Tibial nerve (tissue), 4 donors: ENCODE results near the gene DYRK2. TPM values are rescaled to one million over a fixed set of nuclear protein-coding genes. Genes with fewer than 3 reads are reported as not detected.

Source experiments
- DNase-seq, 2 donors: peaks; one replicate each; pipeline ENCODE4 v3.0.0-alpha.2; 2019; ENCODE audit warnings: low spot score in 2 of 2
- H3K27ac ChIP-seq, 4 donors: fragments of 200-600 bp; sonication (generic) in 3 of 4; one replicate each; pipeline ENCODE4 v1.5.1; 2017 to 2019; ENCODE audit warnings: mild to moderate bottlenecking in 1 of 4
- H3K27me3 ChIP-seq, 2 donors: fragments of 200-600 bp; sonication (generic) in 1 of 2; one replicate each; pipeline versions ENCODE4 v1.5.1 to v1.6.0; 2017 to 2019
- H3K36me3 ChIP-seq, 3 donors: fragments of 200-600 bp; sonication (generic); one replicate each; pipeline ENCODE4 v1.5.1; 2018 to 2019
- H3K4me1 ChIP-seq, 4 donors: fragments of 200-600 bp; sonication (generic) in 3 of 4; one replicate each; pipeline ENCODE4 v1.5.1; 2017 to 2019
- H3K4me3 ChIP-seq, 4 donors: fragments of 200-600 bp; sonication (generic) in 3 of 4; one replicate each; pipeline ENCODE4 v1.5.1; 2017 to 2019; ENCODE audit warnings: mild to moderate bottlenecking in 1 of 4, moderate library complexity in 1 of 4
- H3K9me3 ChIP-seq, 4 donors: fragments of 200-600 bp; sonication (generic) in 3 of 4; one replicate each; pipeline ENCODE4 v1.5.1; 2017 to 2019
- CTCF ChIP-seq, 5 experiments: fragments of 200-600 bp in 3 of 5; fragments of 450-650 bp in 2 of 5; sonication (generic) in 3 of 5; IDR thresholded peaks; one replicate each; pipeline ENCODE4 v1.5.1; 2016 to 2019; ENCODE audit warnings: antibody characterized with exemption in 5 of 5, mild to moderate bottlenecking in 3 of 5, moderate library complexity in 2 of 5
- EP300 ChIP-seq, 2 donors: sonication (generic); formaldehyde crosslinking; IDR thresholded peaks; one replicate each; pipeline ENCODE4 v1.6.1; 2017; ENCODE audit warnings: antibody characterized with exemption in 2 of 2, mild to moderate bottlenecking in 1 of 2
- POLR2A ChIP-seq, 2 donors: fragments of 450-650 bp; IDR thresholded peaks; one replicate each; pipeline ENCODE4 v1.6.1; 2017; ENCODE audit warnings: antibody characterized with exemption in 2 of 2, mild to moderate bottlenecking in 2 of 2, moderate library complexity in 2 of 2
- WGBS, 2 donors: methylation state at CpG; one replicate each; pipeline ENCODE4 v1.1.5; 2018; 5-methylcytosine and 5-hydroxymethylcytosine counted together
- total RNA-seq, 4 donors: library from RNA; depleted of rRNA; stranded (reverse); fragments of >200 nt; gene quantifications; one replicate each; pipeline ENCODE4 v1.1.0, GENCODE V29; 2016

Gene DYRK2
- total RNA-seq, 4 donors from 2014 or later: 9.6 to 21.6 (median 19.2) TPM

- Histone ChIP-seq H3K4me3 (no peak overlapping the region), H3K4me1 (peaks cover 0 to 18% (median 0%) of the 10 kb centered on the region in 4 donors), H3K27ac (no peak overlapping the region), H3K27me3 (no peaks in the 10 kb centered on the region), H3K9me3 (no peaks in the 10 kb centered on the region), H3K36me3 (no peaks in the 10 kb centered on the region)
- WGBS, 2 donors: 72 to 88% methylated on average over 4 of the region's 4 CpGs
- no peak for DNase-seq
- TF ChIP-seq CTCF (IDR thresholded peaks at IDR 0.05) (no peak), POLR2A (IDR thresholded peaks at IDR 0.05) (no peak), EP300 (IDR thresholded peaks at IDR 0.05) (no peak)
Measured at GRCh38 chr12:67709367-67709954, 60.9 kb downstream of the DYRK2 start.

GRCh38 chr12:67710582-67710981 is 62.0 kb downstream of the DYRK2 start:
- Histone ChIP-seq H3K4me3 (no peak overlapping the region), H3K36me3 (no peaks in the 10 kb centered on the region), H3K9me3 (no peaks in the 10 kb centered on the region), H3K4me1 (peaks cover 0 to 7% (median 0%) of the 10 kb centered on the region in 4 donors), H3K27ac (no peak overlapping the region), H3K27me3 (no peaks in the 10 kb centered on the region)
- WGBS, 2 donors: 65 to 68% methylated on average over 3 of the region's 3 CpGs
- no peak for TF ChIP-seq POLR2A (IDR thresholded peaks at IDR 0.05)
- no peak for TF ChIP-seq CTCF (IDR thresholded peaks at IDR 0.05)
- TF ChIP-seq EP300 (IDR thresholded peaks at IDR 0.05): no peak
- DNase-seq: no peak

DNA sequence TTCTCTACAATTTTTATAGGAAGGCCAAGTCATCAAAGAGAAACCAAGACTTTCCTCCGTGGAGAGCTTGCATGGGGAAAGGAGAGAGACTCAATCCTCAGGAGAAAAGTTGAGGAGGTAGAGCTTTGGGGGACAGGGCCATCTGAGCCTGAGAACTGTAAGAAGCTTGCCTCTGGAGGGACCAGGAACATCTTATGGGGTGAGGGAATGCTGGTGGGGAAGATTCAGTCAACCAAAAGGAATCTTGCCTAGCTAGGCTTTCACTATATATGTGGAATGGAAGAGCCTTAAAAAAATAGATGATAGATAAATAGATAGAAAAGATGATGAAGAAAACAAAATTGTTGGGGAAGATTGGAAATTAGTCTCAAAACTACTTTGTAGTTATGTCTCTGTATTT is 63.5 kb downstream of the DYRK2 start:
- Histone ChIP-seq H3K9me3 (no peaks in the 10 kb centered on the region), H3K4me1 (no peaks in the 10 kb centered on the region), H3K27me3 (no peaks in the 10 kb centered on the region), H3K36me3 (no peaks in the 10 kb centered on the region), H3K4me3 (no peak overlapping the region), H3K27ac (no peak overlapping the region)
- no peak for DNase-seq
- no peak for TF ChIP-seq EP300 (IDR thresholded peaks at IDR 0.05)
- TF ChIP-seq POLR2A (IDR thresholded peaks at IDR 0.05): no peak
- no peak for TF ChIP-seq CTCF (IDR thresholded peaks at IDR 0.05)
- 84 to 86% methylated on average over 1 of the region's 1 CpG for WGBS, 2 donors

DNA sequence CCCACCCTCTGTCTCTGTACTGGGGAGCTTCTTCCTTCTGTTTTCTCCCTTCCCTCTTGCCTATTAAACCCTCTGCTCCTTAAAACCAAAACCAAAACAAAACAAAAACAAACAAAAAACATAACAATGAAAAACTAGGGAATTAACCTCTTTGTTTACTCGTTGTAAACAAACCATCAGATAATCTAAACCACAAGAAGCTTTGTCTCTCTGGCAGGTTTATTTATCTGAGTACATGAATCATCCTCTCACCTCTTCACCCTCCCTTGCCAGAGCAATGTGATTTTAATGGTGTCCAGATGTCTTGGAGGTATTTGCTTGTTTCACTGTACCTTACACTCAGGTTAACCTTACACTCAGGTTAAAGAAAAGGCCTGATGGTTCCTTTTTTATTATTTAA is 66.1 kb downstream of the DYRK2 start:
- 44 to 53% methylated on average over 1 of the region's 1 CpG for WGBS, 2 donors
- H3K36me3 ChIP-seq: no peaks in the 10 kb centered on the region
- H3K9me3 ChIP-seq: no peaks in the 10 kb centered on the region
- no peak overlapping the region for H3K27ac ChIP-seq
- TF ChIP-seq POLR2A (IDR thresholded peaks at IDR 0.05): no peak
- TF ChIP-seq EP300 (IDR thresholded peaks at IDR 0.05): no peak
- TF ChIP-seq CTCF (IDR thresholded peaks at IDR 0.05): no peak
- H3K4me1 ChIP-seq: no peaks in the 10 kb centered on the region
- H3K27me3 ChIP-seq: no peaks in the 10 kb centered on the region
- H3K4me3 ChIP-seq: no peak overlapping the region
- DNase-seq: no peak
